NCI-H187 (cell line): ENCODE results near the gene DCUN1D1.

Source experiments
- DNase-seq, 2 experiments: peaks; one replicate each; lab custom pipeline; 2025; lab: John Stamatoyannopoulos, UW

The DCUN1D1 gene

DNA sequence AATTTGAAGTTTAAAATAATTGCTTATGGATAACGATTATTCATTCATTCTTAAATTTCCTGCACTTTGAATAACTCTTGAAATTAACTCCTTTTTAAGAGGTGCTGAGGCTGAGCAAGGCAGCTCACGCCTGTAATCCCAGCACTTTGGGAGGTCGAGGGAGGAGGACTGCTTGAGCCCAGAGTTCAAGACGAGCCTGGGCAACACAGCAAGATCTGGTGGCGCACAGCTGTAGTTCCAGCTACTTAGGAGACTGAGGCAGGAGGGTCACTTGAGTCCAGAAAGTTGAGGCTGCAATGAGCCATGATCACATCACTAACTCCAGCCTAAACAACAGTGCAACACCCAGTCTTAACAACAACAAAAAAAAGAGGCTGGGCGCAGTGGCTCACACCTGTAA is 8.0 kb downstream of the DCUN1D1 start:
- DNase-seq, result no peak

DNA sequence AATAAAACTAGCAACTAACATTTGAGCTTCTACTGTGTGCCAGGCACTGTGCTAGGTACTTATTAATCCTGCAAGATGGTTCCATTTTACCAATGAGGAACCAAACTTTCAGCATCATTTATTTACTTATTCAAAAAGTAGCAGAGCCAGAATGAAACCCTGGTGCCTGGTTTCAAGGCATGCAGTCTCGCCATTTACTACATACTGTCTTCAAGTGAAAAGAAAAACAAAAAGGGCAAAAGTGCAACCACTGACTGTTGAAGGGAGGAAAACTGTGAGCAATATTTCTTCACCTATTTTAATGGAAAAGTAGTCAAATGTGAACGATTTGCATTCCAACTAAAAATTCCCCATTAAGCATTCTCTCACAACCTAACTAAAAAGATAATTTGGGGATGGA is 8.7 kb downstream of the DCUN1D1 start:
- DNase-seq, result no peak

DNA sequence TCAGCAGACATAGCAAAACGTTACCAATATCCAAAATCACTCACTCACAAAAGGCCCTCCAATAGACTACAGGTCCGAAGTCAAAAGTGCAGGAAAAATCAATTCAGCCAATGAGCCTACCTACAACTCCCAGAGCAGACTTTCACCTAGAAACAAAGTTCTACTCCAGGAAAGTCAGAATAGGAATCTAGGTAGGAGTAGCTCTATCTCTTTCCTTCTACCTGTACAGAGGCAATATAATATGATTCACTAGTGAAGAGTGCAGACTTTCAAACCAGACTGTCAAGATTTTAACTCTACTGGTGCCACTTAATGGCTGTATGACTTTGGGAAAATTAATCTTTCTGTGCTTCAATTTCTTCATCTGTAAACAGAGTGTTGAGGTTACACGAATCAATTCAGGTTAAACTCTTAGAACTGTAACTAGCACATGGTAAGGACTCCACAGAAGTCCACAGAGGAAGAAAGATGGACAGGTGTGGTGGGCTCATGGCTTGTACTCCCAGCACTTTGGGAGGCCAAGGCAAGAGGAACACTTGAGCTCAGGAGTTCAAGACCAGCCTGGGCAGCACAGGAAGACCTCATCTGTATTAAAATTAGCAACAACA is 9.4 kb downstream of the DCUN1D1 start:
- DNase-seq, result no peak

DNA sequence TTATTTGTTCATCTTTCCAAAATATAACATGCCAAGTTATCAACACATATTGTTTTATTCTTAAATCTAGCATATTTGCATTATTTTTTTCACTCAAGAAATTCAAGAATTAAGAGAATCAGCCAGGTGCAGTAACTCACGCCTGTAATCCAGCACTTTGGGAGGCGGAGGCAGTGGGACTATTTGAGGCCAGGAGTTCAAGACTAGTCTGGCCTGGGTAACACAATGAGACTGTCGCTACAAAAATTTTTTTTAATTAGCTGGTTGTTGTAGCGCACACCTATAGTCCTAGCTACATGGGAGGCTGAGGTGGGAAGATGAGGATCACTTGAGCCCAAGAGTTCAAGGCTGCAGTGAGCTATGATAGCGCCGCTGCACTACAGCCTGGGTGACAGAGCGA is 10.5 kb downstream of the DCUN1D1 start:
- DNase-seq, result no peak

DNA sequence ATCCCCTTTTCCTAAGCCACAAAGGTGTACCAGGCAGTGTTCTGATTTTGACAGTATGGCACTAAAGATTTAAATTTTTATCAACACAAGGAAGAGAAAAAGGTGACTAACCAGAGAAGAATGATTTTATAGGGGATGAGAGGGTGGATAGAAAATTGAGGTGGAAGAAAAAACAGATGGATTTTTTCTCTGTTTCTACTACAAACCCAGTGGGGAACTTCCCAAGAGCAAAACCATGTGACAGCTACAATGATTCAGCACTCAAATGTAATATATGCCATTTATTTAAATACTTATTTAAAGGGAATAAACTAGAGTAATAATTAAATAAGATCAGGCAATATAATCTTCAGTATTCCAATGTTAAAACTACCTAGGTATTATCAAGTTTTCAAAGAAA is 11.1 kb downstream of the DCUN1D1 start:
- no peak for DNase-seq

DNA sequence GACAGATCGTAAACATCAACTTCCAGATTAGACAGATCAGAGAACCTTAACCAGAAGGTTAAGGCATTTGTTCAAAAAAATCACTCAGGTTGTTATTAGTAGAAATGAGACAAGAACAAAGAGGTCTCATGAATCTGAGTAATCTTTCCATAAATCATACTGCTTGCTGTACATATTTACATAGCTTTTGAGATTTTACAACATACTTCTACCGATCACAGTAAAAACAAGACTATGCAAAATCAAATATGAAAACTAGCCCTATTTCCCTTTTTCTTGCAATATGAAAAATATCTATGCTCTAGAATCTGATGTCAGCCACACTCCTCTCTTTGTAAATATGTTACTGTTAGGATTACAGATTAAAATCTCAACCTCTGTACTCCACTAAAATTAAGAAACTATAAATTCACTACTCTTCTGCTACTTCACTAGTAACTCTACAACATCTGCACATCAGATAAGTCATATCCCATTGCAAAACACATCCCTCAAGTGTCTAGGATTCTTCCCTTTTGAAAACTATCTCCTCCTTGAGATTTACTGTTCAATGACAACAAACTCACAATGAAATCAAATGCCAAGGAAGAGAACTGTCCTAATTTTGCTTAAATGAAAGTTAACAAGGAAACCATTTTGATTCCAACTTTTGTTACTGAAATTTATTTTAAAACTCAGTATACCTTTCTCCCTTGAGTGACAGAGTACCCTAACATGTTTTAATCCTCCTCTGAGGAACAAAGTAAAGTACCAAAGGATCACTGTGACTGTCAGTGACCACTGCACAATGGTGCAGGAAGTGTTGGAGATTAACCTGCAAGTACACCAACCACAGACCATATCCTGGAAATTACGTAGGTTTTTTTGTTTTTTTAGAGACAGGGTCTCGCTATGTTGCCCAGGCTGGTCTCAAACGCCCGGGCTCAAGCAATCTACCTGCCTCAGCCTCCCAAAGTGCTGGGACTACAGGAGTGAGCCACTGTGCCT is 12.8 kb downstream of the DCUN1D1 start:
- no peak for DNase-seq

DNA sequence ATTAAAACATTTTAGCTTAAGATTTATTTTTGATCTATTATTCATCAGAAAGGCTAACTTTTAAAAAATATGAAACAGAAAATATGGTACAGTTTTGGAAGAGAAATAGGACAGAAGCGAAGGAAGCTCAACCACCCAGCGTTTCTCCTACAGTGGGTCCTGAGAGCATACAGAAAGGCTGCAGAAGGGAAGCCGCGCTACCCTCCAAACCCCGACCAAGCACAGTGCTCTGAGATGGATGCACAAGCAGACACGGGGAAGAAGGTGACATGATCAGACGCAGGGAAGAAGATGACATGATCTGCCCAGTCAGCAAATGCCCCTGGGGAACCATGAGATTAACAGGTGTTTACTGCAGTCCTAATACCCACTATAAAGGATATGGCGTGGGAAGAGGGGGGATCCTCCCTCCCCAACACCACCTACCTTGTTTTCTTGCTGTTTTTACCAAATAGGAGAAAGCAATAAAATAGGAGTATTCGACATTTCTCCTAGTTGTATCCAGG is 14.4 kb downstream of the DCUN1D1 start:
- DNase-seq, result no peak

DNA sequence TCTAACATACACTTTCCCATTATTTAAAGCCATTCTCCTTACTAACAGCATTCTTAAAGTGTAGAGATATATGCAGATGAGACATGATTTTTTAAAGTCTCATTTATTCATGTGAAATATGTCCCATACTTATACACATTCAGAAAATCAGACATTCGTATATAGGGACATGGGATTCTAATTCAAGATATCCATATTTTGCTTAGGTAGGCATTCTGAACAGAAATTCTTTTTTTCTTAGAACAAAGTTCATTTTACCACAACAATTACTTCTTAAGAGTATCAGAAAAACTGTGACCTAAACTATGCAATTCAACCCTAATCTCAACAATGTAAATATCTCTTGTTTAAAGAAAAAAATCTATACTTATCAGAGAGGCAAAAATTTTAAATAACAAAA is 16.2 kb downstream of the DCUN1D1 start:
- DNase-seq, result no peak

DNA sequence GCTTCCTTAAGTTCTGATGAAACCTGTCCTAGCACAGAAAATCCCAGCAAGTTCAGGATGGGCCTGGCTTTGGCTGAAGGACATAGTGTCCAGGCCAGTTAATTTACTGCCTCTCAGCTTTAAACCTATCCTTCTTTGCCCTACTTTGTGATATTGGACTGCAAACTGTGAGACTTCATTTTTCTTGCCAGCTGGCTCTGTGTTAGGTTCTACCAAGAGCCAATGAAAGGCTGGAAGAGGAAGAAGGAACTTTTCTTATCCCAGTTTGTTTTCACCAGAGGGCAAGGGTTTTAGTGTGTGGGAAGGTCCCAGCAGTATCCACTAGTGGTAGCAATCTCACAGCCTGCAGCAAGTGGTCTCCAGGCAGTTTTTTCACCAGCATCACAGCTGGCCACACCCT is 18.2 kb downstream of the DCUN1D1 start:
- no peak for DNase-seq

DNA sequence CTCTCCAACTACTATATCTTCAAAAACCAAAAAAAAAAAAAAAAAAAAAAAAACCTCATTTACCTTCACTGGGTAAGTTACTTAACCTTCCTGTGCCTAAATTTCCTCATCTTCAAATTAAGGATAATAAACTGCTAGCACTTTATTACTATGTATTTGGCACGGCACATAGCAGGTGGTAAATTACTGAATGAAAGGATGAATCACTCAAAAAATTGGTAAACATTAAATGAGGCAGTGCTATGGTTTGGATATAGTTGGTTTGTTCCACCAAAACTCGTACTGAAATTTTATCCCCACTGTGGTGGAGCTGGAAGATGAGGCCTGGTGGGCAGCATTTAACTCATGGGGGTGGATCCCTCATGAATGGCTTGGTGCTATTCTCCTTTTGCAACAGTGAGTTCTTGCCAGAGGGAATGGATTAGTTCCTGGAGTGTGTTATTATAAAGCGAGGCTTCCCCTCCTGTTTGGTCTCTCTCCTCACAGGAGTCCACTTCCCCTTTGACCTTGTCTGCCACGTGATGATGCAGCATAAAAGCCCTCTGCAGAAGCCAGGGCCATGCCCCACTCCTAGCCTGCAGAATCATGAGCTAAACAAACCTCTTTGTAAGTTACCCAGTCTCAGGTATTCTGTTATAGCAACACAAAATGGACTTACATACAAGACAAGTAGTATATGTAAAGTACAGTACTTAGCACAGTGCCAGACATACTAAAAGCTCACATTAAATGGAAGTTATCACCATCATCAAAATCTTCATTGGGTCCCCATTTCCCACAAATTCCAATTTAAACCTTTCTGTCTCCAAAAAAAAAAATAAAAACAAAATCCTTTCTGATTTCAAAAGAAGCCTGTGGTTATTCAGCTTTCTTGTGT is 20.6 kb downstream of the DCUN1D1 start:
- no peak for DNase-seq

DNA sequence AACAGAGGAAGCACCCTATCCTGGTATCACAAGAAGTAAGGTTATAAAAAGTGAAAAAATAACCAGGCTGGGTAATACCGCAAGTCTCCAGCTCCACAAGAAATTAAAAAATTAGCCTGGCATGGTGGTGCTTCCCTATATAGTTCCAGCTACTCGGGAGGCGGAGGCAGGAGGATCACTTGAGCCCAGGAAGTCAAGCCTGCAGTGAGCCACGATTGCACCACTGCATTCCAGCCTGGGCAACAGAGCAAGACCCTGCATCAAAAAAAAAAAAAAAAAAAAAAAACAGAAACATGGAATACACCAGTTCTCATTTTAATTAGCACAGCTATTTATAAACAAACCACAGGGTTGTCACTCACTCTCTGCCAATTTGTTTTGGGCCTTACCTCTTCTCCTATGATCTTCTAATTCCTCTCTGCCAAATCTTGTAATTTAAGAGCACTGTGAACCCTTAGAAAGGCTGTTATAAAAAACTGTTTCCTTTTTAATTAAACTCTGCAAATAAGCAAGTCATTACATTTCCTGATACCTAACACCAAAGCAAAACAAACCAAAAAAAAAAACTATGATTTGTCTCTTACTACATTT is 22.6 kb downstream of the DCUN1D1 start:
- DNase-seq, result no peak

DNA sequence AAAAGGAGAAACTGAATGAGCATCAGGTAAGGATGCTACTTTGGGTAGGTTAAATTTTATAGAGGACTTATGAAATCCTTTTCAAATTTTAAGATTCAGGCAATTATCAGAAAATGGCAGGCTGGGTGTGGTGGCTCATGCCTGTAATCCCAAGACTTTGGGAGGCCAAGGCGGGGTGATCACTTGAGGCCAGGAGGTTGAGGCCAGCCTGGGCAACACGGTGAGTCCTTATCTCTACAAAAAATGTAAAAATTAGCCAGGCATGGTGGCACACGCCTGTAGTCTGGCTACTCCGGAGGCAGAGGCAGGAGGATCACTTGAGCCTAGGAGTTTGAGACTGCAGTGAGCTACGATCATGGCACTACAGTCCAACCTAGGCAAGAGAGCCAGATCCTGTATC is 23.1 kb downstream of the DCUN1D1 start:
- no peak for DNase-seq

DNA sequence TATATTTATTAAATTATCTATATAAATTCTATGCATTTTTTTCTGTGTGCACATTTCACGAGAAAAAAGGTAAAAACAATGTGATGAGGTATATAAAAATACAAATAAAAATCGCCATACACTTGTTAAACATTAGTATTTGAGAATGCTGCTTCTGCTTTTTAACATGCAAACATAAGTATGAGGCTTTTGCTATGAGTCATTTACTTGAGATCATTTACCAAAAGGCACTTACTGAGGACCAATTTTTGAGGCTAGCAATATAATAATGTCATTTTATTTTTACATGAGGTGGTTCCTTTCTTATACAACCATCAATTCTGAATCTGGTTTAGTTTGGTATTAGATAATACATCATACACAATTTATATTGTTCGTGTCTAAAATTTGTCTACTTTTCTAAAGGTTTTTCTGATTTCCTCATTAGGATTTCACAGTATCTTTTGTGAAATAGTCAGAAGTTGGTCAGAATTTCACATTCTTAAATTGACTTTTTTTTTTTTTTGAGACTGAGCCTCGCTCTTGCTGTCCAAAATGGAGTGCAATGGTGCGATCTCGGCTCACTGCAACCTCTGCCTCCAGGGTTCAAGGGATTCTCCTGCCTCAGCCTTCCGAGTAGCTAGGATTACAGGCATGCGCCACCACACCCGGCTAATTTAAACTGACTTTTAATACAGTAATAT is 25.6 kb downstream of the DCUN1D1 start:
- no peak for DNase-seq

DNA sequence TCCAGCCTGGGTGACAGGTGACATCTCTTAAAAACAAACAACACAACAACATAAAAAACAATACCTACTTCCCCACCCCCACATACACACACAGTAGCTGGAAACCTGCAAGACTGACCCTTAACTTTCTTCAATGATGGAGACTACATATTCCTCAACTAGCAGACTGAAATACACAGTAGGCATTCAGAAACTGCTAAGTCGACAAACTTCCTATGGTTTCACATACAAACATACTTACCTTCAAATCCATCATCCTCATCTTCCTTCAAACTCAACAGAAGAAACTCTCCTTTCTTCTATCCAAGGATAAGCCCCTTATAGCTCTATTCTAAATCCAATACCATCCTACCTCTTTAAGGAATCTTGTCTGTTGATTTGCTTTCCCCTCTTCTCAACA is 30.6 kb downstream of the DCUN1D1 start:
- no peak for DNase-seq

DNA sequence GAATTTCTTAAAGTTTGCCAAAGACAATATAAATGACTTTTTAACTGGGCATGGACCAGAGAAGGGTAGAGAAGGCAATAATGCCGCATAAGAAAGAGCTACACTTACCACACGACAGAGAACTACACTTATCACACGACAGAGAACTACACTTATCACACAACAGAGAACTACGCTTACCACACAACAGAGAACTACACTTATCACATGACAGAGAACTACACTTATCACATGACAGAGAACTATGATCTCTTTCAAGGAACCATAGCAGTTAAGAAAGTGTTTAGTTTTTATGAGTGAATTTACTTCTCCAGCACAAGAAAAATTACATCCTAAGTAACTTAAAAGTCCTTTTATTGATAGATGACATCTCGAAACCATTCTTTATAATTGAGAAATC is 32.0 kb downstream of the DCUN1D1 start:
- no peak for DNase-seq

DNA sequence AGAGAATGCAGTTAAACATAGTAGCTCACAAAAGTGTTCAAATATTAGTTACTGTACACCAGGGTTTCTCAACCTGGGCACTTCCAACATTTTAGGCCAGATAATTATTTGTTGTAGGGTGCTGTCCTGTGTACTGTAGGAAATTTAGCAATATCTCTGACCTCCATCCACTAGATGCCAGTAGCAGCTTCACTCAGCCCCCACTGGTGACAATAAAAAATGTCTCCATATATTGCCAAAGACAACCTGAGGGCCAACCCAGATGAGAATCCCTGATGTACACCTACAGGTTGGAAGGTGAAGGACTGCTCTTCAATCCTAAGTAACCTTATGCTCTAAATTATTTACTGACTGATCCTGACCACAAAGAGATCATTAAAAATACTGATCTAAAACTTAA is 32.5 kb downstream of the DCUN1D1 start:
- DNase-seq, result no peak

DNA sequence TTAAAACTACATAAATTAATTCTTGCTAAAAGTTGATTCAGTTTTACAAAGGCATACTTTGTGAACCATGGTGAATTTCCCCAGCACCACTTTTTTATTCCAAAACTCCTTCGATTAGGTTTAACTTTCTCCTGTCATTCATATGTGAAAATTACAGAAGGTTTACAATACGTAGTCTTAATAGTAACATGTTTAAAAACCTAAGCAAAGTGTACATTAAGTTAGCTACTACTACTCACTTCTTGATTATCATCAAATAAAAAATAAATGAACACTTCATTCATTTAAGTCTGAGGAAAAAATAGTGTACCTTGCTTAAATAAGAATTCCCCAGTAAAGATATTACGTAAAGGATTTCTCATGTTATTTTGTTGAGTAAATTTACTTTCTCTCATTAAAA is 38.6 kb downstream of the DCUN1D1 start:
- no peak for DNase-seq

DNA sequence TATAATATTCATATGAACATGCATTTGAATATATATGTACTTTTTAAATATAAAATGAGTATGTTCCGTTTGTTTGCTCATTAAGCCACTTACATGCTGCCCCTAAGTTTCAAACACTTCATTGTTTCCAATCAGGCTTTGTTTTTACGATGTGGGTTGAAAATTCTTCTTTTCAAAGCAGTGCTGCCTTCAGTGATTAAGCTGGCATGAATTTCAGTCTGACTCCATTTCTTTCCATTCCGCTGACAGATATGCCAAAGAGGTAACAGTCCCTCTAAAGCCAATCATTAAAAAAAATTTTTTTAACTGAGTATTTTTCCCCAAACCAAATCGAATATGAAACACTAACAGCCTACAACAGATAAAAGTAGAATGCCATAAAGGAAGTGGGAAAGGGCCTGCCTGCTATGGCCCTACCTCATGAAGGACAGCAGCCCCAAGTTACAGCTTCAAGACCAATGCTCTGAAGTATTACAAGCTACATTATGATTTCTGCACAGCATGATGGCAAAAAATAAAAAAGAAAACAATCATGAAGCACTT is 40.0 kb downstream of the DCUN1D1 start:
- no peak for DNase-seq

DNA sequence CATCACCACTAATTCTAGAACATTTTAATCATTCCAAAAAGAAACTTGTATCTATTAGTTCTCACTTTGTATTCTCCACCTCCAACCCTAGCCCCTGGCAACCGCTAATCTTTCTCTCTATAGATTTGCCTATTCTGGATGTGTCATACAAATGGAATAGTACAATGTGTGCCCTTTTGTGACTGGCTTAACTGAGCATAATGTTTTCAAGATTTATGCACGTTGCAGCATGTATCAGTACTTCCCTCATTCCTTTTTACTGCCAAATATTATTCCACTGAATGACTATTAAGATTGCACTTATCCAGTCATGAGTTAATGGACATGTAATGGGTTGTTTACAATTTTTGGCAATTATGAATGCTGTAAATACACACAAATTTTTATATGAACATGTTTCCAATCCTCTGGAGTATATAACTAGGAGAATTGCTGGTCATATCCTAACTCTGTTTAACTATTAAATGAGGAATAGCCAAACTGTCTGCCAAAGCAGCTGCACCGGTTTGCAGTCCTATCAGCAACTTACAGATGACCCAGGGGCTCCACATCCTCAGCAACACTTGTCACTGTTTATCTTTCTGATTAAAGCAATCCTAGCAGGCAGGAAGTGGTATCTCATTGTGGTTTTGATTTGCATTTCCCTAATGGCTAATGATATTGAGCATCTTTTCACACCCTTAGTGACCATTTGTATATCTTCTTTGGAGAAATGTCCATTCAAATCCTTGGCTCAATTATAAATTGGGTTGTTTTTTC is 42.9 kb downstream of the DCUN1D1 start:
- no peak for DNase-seq

DNA sequence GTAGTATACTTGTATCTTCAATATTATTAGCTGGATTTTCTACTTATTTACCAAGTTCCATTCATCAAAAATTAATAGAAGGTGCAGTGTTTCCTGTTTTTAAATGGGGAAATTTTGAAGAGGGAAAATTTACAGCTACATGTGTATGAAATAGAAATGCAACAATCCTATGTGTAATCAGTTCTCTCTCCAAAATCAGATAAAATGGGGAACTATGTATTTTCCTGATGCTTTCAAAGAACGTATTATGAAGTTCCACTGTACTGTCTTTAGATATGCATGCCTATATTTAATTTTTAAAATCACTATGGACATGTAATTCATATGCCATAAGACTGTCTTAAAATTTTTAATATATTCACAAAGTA is 43.4 kb downstream of the DCUN1D1 start:
- no peak for DNase-seq
